Pancreas (tissue), 10 donors: ENCODE results near the gene BAHCC1. TPM values are rescaled to one million over a fixed set of nuclear protein-coding genes. Genes with fewer than 3 reads are reported as not detected.
A peak's percentile ranks its signal among the peaks of the same experiment; 100 is the strongest.

Source experiments
- ATAC-seq, 4 donors: fragments of 200-7000 bp; cut with Tn5 transposase; one replicate each; pipeline versions ENCODE4 v1.8.0 to v1.9.1; 2020; ENCODE audit warnings: mild to moderate bottlenecking in 4 of 4, moderate library complexity in 4 of 4
- DNase-seq, 6 donors: peaks; one replicate each; pipeline ENCODE4 v3.0.0-alpha.2; 2020
- FAIRE-seq: peaks from 2 replicates; lab custom pipeline; 2012; peaks lifted over from hg19 to GRCh38; lab: Jason Lieb, UNC
- H3K27ac ChIP-seq, 4 donors: fragments of 200-600 bp; sonication (generic); 1 replicate in 3 of 4; 2 replicates in 1 of 4; pipeline versions ENCODE4 v1.5.0 to v1.8.0; 2020
- H3K27me3 ChIP-seq, 4 donors: fragments of 200-600 bp; one replicate each; pipeline ENCODE4 v1.8.0; 2021
- H3K36me3 ChIP-seq, 3 donors: fragments of 200-600 bp; sonication (generic) in 1 of 3; one replicate each; pipeline versions ENCODE4 v1.5.0 to v1.8.0; 2020 to 2021
- H3K4me1 ChIP-seq, 3 donors: fragments of 200-600 bp; one replicate each; pipeline ENCODE4 v1.8.0; 2021
- H3K4me3 ChIP-seq, 4 donors: fragments of 200-600 bp; sonication (generic) in 2 of 4; one replicate each; pipeline versions ENCODE4 v1.5.0 to v1.8.0; 2020 to 2021
- H3K9me3 ChIP-seq, 4 donors: fragments of 200-600 bp; one replicate each; pipeline ENCODE4 v1.8.0; 2021
- WGBS, 2 donors: extraction: QIAGEN DNeasy Blood & Tissue Kit; methylation state at CpG; one replicate each; pipeline ENCODE4 v1.1.7; 2013; 5-methylcytosine and 5-hydroxymethylcytosine counted together
- intact Hi-C, 3 donors: fragments of 100-400 bp; cut with DNase I; formaldehyde crosslinking; loops; one replicate each; pipeline versions ENCODE4 v1.11.1 to v1.14.2; 2022
- polyA plus RNA-seq, 2 donors: library from polyadenylated mRNA; stranded (reverse); fragments of 200-250 nt; gene quantifications; one replicate each; pipeline ENCODE4 v1.2.3, GENCODE V29; 2013
- total RNA-seq, 6 donors: library from RNA; stranded (reverse); fragmentation: NEBNext Ultra II Directional in 4 of 6; extraction: Animal tissue kit (Norgen Biotek cat#: 25700) in 4 of 6; gene quantifications; one replicate each; pipeline versions ENCODE4 v1.2.1 to v1.2.4, GENCODE V29; 2021 to 2023
- TF ChIP-seq, protein P1 (sequence below), 4 donors: fragments of 200-600 bp; sonication (generic) in 3 of 4; IDR thresholded peaks; one replicate each; pipeline versions ENCODE4 v1.5.0 to v1.8.0; 2021; ENCODE audit warnings: antibody characterized with exemption in 4 of 4
- donor health status: healthy with polysubstance abuse.
- donor health status: DM: no; HTN: no; CAD: no; lungs with moderate emphysema.
- donor health status: DM: no; HTN: no; CAD: no.
- donor health status: control.
- donor health status: control.
- donor health status: Bipolar disorder and iron deficiency.
- donor health status: DM: yes; HTN: yes; CAD: no.
- donor health status: DM: no; HTN: no; CAD: no.
- donor health status: DM: no; HTN: no; CAD: no.
- donor health status: DM: yes; HTN: yes; CAD: no.

The BAHCC1 gene
- total and polyA plus RNA-seq, 8 donors = 8.0 to 24.1 (median 10.5) TPM

DNA sequence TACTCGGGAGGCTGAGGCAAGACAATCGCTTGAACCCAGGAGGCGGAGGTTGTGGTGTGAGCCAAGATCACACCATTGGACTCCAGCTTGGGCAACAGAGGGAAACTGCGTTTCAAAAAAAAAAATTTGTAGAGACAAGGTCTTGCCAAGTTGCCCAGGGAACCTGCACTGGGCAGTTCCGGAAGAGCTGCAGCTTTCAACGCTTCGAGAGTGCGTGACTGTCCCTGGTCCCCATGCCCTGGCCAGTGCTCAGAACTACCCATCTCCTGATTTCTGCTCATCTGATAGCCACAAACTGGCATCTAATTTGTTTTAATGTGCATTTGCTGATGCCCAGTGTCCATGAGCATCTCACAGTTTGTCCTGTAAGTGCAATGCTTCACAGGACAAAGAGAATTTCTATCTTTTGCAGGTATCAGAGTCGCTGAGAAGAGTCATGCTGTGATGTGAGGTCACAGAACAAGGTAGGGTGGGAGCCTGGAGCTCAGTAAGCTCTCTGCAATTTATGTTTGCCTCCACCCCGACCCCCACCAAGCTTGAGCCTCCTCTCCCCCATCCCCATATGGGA, 113.5 kb downstream of the BAHCC1 start:
- Histone ChIP-seq H3K36me3 (peaks cover 9 to 21% (median 18%) of the 10 kb centered on the region in 3 donors), H3K4me3 (peak overlapping the region in 2 of 4 donors; percentile 95 to 97), H3K9me3 (no peaks in the 10 kb centered on the region), H3K27me3 (no peaks in the 10 kb centered on the region), H3K4me1 (peaks cover 0 to 7% (median 0%) of the 10 kb centered on the region in 3 donors), H3K27ac (peak overlapping the region in 1 of 4 donors; percentile 100)
- DNase-seq = peak in 2 of 6 donors; percentile 35 to 46
- intact Hi-C loops = no loop called here
- no peak for FAIRE-seq
- WGBS, 2 donors = 59 to 62% methylated on average over 10 of the region's 10 CpGs
- peak in 1 of 4 donors; percentile 2 for ATAC-seq
- TF ChIP-seq, protein P1, sequence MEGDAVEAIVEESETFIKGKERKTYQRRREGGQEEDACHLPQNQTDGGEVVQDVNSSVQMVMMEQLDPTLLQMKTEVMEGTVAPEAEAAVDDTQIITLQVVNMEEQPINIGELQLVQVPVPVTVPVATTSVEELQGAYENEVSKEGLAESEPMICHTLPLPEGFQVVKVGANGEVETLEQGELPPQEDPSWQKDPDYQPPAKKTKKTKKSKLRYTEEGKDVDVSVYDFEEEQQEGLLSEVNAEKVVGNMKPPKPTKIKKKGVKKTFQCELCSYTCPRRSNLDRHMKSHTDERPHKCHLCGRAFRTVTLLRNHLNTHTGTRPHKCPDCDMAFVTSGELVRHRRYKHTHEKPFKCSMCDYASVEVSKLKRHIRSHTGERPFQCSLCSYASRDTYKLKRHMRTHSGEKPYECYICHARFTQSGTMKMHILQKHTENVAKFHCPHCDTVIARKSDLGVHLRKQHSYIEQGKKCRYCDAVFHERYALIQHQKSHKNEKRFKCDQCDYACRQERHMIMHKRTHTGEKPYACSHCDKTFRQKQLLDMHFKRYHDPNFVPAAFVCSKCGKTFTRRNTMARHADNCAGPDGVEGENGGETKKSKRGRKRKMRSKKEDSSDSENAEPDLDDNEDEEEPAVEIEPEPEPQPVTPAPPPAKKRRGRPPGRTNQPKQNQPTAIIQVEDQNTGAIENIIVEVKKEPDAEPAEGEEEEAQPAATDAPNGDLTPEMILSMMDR (IDR thresholded peaks at IDR 0.05) = no peak

DNA sequence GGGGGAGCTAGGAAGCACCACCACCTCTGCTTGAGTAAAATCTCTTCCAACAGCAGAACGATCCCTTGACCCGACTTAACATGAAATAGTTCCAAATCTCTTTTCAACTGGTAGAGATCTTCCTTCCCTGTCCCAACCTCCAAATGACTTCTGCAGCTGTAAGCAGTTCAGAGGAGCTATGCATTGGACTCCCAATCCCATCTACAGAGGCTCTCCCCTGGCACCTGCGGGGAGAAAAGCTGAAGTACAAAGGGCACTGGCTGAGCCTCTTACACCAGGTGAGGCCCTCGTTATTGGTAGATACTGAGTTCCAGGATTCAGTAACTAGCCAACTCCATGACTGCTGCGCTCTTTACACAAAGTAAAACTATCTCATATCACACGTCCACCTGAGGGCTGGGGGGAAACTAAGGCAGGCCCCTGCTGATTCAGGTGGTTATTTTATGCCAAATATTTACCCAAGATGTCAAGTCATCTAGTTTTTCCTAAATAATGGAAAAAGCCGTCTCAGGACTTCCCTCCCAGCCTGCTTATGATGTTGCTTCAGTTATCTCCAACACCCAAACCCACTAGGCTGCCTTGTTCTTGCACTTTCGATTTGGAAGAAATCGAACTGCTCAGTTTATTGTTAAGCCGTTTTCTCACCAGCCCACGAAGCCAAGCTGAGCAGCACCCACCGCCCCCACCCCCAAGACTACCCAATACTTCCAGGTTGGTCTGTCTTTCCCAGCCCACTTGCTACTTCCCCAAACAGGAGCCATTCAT, 114.1 kb downstream of the BAHCC1 start:
- peak in 2 of 6 donors; percentile 19 to 35 for DNase-seq
- peak in 1 of 4 donors; percentile 3 for ATAC-seq

DNA sequence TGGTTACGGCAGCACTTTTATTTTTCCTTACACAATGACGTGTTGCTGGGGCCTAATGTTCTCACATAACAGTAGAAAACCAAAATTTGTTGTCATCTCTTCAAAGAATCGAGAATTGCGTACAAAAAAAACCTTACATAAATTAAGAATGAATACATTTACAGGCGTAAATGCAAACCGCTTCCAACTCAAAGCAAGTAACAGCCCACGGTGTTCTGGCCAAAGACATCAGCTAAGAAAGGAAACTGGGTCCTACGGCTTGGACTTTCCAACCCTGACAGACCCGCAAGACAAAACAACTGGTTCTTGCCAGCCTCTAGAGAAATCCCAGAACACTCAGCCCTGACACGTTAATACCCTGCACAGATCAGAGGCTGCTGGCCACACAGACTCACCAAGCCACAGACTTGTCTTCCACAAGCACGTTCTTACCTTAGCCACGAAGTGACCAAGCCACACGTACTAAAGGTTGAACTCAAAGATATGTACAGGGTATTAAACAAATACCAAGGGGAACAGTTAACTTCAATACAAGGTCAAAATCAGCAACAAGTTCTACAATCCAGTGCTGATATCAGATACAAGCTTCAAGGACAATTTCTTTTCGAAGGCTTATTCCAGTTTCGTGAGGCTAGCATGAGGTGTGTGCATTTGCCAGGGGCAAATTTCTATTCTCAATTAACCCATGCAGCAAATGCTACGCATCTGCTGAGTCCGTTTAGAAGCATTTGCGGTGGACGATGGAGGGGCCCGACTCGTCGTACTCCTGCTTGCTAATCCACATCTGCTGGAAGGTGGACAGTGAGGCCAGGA, 114.9 kb downstream of the BAHCC1 start:
- TF ChIP-seq, protein P1 (IDR thresholded peaks at IDR 0.05) = no peak
- H3K36me3 ChIP-seq = peaks cover 9 to 21% (median 18%) of the 10 kb centered on the region in 3 donors
- peak in 2 of 6 donors; percentile 16 to 21 for DNase-seq
- ATAC-seq = no peak
- H3K9me3 ChIP-seq = no peaks in the 10 kb centered on the region
- H3K4me1 ChIP-seq = peaks cover 0 to 7% (median 0%) of the 10 kb centered on the region in 3 donors
- peak overlapping the region in 3 of 4 donors; percentile 84 to 100 (median 100) for H3K27ac ChIP-seq
- intact Hi-C loops = loop anchor here in 1 of 3 donors (2.0 kb wide), 1 partner anchor 113 kb away; no protein-coding TSS in a partner anchor
- no peak for FAIRE-seq
- H3K27me3 ChIP-seq = no peaks in the 10 kb centered on the region
- WGBS, 2 donors = 8 to 9% methylated on average over 22 of the region's 22 CpGs
- peak overlapping the region; percentile 77 to 97 (median 88) for H3K4me3 ChIP-seq

More for the DNA sequence above, 114.1 kb downstream of the BAHCC1 start:
- TF ChIP-seq, protein P1 (IDR thresholded peaks at IDR 0.05) = no peak
- Histone ChIP-seq H3K9me3 (no peaks in the 10 kb centered on the region), H3K27me3 (no peaks in the 10 kb centered on the region), H3K36me3 (peaks cover 9 to 21% (median 18%) of the 10 kb centered on the region in 3 donors), H3K4me3 (peak overlapping the region; percentile 77 to 97 (median 88)), H3K27ac (peak overlapping the region in 2 of 4 donors; percentile 100), H3K4me1 (peaks cover 0 to 7% (median 0%) of the 10 kb centered on the region in 3 donors)
- no peak for FAIRE-seq
- intact Hi-C loops = no loop called here
- 18 to 22% methylated on average over 12 of the region's 12 CpGs for WGBS, 2 donors

DNA sequence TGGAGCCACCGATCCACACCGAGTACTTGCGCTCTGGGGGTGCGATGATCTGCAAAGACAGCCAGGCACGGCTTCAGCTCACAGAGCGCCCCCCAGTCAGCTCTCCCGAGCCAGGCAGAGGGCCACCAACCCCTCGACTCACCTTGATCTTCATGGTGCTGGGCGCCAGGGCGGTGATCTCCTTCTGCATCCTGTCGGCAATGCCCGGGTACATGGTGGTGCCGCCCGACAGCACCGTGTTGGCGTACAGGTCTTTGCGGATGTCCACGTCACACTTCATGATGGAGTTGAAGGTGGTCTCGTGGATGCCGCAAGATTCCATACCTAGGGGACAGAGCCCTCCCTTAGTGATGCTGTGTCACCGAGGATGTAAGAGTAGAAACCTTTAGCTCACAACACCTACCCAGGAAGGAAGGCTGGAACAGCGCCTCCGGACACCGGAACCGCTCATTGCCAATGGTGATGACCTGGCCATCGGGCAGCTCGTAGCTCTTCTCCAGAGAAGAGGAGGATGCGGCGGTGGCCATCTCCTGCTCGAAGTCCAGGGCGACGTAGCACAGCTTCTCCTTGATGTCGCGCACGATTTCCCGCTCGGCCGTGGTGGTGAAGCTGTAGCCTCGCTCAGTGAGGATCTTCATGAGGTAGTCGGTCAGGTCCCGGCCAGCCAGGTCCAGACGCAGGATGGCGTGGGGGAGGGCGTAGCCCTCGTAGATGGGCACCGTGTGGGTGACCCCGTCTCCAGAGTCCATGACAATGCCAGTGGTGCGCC, 115.7 kb downstream of the BAHCC1 start:
- 2% methylated on average over 46 to 48 of the region's 48 CpGs for WGBS, 2 donors
- Histone ChIP-seq H3K36me3 (peaks cover 9 to 21% (median 18%) of the 10 kb centered on the region in 3 donors), H3K9me3 (no peaks in the 10 kb centered on the region), H3K27ac (peak overlapping the region in 3 of 4 donors; percentile 84 to 100 (median 100)), H3K27me3 (no peaks in the 10 kb centered on the region), H3K4me1 (peaks cover 4 to 13% (median 6%) of the 10 kb centered on the region in 3 donors), H3K4me3 (peak overlapping the region; percentile 77 to 97 (median 88))
- intact Hi-C loops = loop anchor here in 1 of 3 donors (2.0 kb wide), 1 partner anchor 114 kb away; no protein-coding TSS in a partner anchor
- ATAC-seq = no peak
- TF ChIP-seq, protein P1 (IDR thresholded peaks at IDR 0.05) = no peak
- FAIRE-seq = no peak
- peak in 4 of 6 donors; percentile 50 to 83 (median 68) for DNase-seq
